HS-5 (cell line): ENCODE data around the gene ZNF532.
"Not testable (repeated sequence)": the region's sequence is repeated elsewhere in the genome, so short reads cannot be mapped to it uniquely, and the experiment has no call there.

Experiments
- DNase-seq: peaks from one replicate; pipeline ENCODE4 v3.0.0-alpha.2; 2012; ENCODE audit warnings: low read depth

The ZNF532 gene

DNA sequence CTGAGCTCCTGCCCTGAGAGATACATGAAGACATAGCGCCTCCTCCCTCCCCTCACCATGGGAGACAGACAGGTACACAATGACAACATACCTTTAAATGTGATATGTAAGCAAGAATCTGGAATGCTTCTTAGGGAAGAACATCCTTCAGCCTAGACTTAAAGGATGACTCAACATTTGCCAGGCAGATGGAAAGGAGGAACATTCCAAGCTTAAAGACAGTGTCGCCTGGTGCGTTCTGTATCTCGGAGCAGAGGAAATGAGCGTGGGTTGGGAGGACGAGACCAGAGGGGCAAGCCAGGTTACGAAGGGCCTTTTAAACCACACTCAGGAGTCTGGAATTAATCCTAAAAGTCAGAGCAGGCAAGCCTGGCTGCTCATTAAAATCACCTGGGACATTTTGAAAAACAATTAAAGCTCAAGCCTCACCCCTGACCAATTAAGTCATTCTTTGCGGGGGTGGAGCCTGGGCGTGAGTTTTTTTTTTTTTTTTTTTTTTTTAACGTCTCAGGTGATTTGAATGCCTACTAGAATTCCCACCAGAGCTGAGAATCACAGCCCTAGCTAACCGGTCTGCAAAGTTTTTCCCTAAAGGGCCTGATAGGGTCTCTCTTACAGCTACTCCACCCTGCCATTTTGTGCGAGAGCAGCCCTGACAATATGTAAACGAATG lies 143.8 kb downstream of the ZNF532 start:
- no peak for DNase-seq

DNA sequence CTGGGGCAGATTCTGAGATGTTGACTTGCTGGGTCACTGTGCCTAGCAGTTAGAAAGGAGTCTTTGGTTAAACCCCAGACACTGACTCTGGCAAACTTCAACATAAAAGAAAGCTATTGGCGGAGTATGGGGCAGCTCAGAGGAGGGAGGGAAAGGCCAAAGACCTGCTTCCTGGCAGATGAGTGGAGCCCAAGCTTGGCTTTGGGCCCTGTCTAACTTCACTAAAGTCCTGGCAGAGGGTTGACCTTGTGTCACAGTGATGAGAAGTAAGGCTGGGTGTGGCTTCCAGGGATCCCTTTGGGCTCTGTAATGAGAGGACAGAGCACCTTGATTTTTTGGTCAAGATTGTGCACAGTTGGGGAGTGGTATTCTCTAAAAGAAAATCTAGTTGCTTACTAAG lies 145.2 kb downstream of the ZNF532 start:
- DNase-seq, result no peak

DNA sequence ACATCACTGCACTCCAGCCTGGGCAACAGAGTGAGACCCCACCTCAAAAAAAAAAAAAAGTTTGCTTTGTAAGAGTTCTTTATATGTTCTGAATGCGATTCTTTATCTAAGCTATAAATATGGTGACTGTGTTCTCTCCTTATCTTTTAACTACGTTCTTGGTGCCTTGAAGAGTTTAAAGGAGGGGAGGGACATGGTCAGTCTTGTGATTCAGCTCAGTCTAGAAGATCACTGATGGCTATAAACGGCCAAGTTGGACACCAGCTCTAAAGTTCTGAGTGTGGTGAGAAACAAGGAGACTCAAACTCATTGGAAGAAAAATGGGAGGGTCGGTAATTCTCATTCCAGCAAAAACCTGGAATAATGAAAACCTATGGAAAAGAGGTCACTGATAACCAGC lies 146.6 kb downstream of the ZNF532 start:
- DNase-seq, result no peak

DNA sequence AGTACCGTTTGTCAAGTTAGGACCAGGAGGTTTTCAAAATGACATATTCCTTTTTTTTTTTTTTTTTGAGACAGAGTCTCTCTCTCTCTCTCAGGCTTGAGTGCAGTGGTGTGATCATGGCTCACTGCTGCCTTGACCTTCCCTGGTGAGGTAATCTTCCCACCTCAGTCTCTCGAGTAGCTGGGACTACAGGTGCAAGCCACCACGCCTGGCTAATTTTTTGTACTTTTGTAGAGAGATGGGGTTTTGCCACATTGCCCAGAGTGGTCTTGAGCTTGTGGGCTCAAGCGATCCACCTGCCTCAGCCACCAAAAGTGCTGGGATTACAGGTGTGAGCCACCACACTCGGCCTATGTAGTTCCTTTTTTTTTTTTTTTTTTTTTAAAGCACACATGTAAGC lies 147.1 kb downstream of the ZNF532 start:
- no peak for DNase-seq

DNA sequence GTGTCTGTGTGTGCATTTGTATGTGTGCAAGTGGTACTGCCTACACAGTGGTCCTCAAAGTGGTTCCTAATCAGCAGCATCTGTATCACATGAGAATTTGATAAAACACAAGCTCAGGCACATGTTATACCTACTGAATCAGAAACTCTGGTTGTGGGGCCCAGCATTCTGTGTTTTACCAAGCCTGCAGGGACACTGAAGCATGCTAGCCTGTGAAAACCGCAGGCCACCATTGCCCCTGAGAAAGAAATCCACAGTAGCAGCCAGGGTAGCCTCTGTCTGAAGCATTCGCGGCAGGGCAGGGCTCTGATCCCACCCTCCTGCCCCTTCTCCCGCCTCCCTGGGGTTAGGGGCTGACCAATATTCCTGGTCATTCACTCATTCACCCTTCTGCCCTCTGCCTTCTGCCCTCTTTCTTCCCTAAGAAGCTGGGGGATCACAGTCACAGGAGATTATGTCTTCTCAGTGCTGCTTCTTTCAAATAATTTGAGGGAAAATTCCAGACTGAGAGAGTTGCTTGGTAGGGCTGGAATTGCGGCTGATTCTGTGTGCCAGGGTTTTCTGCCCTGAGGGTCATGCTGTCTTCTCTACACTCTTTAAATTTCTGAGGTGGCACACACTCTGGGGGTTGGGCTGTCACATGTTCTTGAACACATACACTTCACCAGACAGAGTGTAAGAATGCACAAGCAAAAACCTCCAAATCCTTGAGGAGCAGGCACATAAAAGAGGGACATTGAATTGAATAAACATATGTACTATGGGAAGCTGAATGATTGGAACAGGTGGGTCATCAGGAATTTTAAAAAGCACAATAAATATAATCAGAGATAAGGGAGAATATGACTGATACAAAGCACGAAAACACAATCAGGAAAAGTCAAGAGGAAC lies 148.4 kb downstream of the ZNF532 start:
- DNase-seq, result no peak

DNA sequence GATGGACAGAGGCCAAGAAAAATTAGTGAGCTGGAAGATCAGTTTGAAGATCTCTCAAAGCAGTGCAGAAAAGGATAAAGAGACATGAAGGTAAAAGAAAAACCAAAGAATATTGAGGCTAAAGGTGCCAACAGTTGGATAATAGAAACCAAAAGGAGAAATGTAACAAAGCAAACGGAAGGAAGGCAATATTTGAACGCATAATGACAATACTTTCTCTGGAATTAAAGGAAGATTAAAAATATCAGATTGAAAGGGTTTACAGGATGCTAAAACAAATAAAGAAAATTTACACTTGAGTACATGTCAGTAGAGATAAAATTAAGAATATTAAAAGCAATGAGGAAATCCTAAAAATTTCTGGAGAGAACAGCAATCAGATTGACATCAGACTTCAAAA lies 149.1 kb downstream of the ZNF532 start:
- DNase-seq, result no peak

DNA sequence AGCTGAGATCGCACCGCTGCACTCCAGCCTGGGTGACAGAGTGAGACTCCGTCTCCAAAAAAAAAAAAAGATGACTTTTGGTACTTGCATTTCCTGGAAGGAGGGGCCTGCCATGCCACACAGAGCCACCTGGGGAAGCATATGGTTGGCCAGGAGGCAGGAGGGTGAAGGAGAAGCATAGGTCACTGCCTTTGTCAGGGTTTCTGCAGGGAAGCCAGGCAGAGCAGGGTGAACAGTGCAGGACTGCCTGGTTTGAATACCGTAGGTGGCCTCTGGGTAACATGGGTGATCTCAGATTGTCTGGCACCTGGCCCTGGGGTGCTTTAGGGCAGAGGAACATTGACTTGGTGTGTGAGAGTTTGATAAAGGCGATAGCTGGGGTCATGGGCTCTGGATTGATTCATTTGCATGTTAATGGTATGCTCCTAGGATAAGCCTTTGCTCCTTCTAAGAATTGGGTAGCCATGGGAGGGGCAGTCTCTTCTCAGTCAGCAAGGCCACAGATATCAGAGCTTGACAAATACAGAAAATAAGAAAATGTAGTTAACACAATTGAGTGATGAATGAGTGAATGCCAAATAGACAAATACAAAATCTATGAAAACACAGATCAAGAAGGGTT lies 151.0 kb downstream of the ZNF532 start:
- DNase-seq, result no peak

DNA sequence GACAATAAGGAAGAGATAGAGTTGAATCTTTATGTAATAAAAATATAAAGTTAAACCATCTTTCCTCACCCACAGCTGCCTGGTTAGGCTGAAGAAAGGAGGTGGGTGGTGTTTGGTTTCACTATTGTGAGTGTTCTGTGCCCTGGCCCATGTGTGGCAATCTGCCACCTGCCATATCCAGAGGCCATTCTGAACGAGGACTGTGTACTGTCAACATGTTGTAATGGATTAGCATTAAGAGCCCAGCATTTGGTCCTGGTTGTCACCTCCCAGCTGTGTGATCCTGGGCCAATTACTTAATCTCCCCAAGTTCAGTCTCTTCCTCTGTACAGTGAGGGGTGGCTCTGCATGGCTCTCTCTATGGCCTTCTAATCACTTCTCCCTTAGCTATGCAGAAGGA lies 156.8 kb downstream of the ZNF532 start:
- DNase-seq, result no peak

DNA sequence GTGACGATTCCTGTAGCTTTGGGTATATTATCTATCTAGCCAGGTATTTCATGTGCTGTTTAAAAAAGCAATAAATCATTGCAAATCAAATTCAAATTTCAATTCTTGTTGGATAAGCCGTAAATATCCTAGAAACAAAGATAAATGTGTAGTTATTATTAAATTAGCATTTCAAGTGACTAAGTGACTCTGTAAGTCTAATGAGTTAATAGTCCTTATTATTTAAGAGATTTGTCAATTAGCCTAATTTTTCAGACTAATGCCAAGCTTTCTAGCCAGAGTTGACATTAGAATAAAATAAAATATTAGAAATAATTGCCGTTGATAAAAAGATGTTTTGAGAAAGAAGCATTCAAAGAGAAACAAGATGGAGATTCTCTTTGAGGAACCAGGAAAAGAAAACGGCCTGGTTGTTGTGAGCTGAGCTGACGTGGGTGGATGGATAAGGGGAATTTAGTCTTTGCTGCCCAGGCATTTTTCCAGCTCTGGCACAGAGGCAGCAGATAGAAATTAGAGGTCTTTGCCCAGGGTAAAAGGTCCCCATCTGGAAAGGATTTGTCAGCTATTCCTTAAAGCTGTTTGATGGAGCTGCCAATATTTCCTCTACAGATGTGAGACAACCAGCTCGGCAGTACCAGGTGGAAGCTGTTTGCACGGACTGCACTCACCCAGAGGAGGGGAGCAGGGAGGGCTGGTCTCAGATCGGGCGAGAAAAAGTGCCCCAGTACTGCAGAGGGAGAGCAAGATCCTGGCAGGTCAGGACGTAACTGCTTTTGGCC lies 157.7 kb downstream of the ZNF532 start:
- no peak for DNase-seq

DNA sequence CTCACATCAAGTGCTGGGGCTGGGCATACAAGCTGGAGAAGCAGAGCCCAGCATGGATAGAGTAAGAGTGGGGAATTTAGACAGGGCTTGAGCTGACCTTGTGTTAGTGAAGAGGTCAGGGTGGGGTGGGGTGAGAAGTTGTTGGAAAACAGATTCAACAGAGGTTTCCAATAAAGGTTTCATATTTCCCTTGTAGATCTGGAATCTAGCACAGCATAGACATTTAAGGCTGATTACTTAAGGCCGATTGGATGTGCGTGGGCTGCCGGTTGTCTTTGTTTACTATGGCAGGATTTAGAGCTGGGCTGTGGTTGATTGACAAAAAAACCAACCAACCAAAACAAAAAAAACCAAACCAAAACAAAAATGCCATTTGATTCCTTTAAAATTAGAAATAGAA lies 160.2 kb downstream of the ZNF532 start:
- no peak for DNase-seq

DNA sequence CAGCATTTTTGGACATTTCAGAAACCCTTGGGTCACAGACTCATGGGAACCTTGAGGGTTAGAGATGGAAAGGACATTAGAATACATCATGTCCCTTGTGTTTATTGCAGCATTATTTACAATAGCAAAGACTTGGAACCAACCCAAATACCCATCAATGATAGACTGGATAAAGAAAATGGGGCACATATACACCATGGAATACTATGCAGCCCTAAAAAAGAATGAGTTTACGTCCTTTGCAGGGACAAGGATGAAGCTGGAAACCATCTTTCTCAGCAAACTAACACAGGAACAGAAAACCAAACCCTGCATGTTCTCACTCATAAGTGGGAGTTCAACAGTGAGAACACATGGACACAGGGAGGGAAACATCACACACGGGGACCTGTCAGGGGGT lies 160.9 kb downstream of the ZNF532 start:
- not testable (repeated sequence) for DNase-seq

DNA sequence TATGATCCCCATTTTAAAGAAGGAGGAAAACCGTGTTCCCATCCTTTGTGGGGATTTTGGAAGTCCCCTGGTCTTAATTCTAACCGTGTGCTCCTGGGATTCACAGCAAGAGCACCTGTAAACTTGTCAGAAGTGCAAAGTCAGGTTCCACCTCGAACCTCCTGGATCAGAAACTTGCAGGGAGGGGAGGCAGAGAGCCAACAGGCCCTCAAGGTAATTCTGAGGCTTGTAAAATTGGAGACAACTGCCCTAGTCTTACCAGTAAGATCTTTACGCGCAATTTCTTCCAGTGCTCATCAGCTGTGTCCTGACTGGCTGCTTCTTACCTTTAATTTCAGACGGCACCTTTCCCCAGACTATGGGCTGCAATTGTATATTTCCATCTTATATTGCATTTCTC lies 161.7 kb downstream of the ZNF532 start:
- DNase-seq, result no peak

DNA sequence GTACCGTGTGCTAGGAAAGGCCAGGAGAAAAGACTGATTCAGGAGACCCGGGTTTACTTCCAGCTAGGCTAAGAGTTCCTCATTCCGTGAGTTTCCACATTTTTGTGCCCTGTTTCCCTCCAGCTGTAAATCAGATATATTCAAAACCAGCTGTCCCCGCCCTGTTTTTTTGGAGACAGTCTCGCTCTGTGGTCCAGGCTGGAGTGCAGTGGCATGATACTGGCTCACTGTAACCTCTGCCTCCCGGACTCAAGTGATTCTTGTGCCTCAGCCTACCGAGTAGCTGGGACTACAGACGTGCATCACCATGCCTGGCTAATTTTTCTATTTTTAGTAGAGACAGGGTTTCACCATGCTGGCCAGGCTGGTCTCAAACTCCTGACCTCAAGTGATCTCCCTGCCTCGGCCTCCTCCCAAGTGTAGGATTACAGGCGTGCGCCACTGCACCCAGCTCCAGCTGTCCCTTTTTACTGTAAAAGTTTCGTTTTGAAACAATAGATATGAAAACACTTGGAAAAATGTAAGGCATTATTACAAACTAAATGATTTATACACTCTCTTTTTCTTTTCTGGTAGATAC lies 162.2 kb downstream of the ZNF532 start:
- DNase-seq, result no peak

DNA sequence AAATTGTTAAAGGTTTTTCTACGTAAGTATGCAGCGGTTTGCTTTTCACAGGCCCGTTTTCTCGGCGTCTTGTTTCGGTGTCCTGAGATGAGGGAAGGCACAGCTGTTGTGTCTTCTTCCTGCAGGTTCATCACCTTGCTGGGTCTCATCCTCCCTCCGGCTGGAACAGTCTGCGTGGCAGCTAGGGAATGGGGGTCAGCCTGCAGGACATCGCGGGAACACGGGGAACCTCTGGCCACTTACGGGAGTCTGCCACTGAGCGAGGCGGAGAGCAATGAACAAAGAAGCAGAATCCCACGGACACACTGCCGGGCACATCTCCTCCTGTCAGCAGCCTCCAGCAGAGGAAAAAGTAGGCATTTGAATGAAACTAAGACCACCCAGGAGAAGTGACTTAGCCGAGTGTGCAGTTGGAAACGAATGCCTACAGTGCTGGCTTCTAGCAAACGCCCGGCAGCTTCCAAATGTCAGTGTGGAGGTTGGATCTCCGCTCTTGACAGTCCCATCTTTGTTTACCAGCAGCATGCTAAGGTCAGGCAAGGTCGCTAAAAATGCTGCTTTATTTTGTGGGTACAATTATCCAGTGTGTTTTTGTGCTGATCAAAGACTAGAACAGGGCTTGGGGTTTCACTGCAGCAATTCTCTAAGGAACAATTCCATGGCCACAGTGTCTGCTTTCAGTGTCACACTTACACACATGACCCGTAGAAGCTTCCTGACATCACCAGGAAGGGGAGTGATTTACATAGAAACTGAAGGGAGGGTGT lies 165.2 kb downstream of the ZNF532 start:
- no peak for DNase-seq

DNA sequence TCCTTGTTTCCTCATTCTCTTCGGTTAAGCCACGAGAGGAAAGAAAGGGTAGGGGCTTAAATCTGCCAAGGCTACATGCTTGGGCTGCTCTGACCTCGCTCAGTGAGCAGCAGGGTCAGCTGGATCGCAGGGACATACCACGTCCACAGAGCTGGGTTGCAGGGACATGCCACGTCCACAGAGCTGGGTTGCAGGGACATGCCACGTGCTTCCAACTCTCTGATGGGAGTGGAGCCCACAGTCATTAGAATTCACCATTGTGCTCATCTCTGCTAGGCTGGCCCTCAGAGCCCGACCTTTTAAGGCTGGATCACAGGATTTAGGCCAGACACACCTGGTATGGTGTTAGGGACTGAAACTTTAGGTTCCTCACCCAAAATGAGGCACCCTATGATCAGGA lies 167.6 kb downstream of the ZNF532 start:
- no peak for DNase-seq

DNA sequence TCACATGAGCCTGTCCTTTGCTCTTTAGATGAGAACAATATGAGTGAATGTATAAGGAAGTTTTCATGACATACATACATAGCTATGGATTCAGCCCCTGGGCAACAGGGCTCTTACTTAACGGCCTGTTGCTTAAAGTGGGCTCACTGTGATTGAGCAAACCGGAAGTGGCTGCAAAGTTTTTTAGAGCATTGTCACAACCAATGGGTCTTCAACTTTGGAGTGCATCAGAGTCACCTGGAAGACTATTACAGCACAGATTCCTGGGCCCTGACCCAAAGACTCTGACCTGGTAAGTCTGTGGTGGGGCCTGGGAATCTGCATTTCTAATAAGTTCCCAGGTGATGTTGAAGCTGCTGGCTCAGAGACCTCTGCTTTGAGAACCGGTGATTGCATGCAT lies 168.7 kb downstream of the ZNF532 start:
- DNase-seq, result no peak

DNA sequence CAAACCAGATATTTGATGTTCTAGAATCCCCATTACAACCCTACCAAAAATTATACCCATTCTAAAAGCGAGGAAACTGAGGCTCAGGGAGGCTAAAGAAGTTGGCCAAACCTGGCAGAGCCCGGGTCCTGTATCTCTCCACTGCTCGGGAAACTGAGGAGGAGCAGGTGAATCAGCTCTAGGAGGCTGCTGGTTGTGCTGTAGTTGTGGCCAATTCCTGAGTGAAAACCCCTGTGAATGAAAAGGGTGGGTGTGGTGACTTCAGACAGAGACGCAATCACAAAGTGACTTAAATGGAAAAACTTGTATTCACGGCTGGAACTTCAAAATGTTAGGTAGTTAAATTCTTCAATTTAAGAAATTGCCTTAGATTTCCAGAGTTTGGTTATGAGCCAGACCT lies 169.3 kb downstream of the ZNF532 start:
- DNase-seq, result no peak

DNA sequence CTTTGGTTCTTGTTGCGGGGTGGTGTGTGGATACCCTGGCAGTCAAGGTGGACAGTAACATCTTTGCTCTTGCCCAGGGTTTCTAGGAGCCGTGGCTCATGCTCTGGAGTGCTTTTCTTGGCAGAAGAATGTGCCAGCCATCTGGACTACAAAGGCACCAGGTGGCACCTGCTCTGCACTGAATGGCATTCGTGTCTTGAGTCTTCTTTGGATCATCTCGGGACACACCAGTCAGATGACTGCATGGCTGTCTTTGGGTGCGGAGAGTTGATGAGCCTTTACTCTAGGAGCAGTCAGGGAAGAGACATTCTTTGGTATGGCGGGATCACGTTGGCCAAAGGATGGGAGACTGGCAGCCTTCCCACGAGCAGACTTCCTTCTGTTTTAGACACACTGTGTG lies 170.9 kb downstream of the ZNF532 start:
- no peak for DNase-seq
